IgD-negative memory B cell (primary cell): ENCODE measurements around the gene ZP2. TPM values are rescaled to one million over a fixed set of nuclear protein-coding genes. Genes with fewer than 3 reads are reported as not detected.
"Not testable (repeated sequence)": the region's sequence is repeated elsewhere in the genome, so short reads cannot be mapped to it uniquely, and the experiment has no call there.

Experiments
- H3K27ac Mint-ChIP-seq, 3 donors: one replicate each; pipeline ENCODE4 v1.8.0; 2020 to 2022; ENCODE audit warnings: mild to moderate bottlenecking in 3 of 3, mixed read lengths in 3 of 3, moderate library complexity in 1 of 3
- H3K27me3 Mint-ChIP-seq: one replicate; pipeline ENCODE4 v1.8.0; 2021; ENCODE audit warnings: mixed read lengths
- H3K36me3 Mint-ChIP-seq: one replicate; pipeline ENCODE4 v1.8.0; 2020; ENCODE audit warnings: mild to moderate bottlenecking, mixed read lengths
- H3K4me1 Mint-ChIP-seq, 3 donors: one replicate each; pipeline ENCODE4 v1.8.0; 2020 to 2022; ENCODE audit warnings: mixed read lengths in 3 of 3, mild to moderate bottlenecking in 1 of 3
- H3K4me3 Mint-ChIP-seq, 4 donors: one replicate each; pipeline ENCODE4 v1.8.0; 2020 to 2022; ENCODE audit warnings: mild to moderate bottlenecking in 4 of 4, mixed read lengths in 4 of 4, moderate library complexity in 3 of 4
- H3K9me3 Mint-ChIP-seq, 3 donors: one replicate each; pipeline ENCODE4 v1.8.0; 2020 to 2021; ENCODE audit warnings: mixed read lengths in 3 of 3, mild to moderate bottlenecking in 1 of 3
- polyA plus RNA-seq: library from polyadenylated mRNA; unstranded; fragments of 300-500 nt; fragmentation: Illumina TruSeq; gene quantifications from one replicate; pipeline ENCODE4 v1.2.3, GENCODE V29; 2021

The ZP2 gene
- polyA plus RNA-seq, 1 donor from 2014 or later = not detected

GRCh38 chr16:21156011-21156410, 55.4 kb downstream of the ZP2 start:
- H3K9me3 Mint-ChIP-seq, H3K36me3 Mint-ChIP-seq, H3K27ac Mint-ChIP-seq, H3K27me3 Mint-ChIP-seq: not testable (repeated sequence)
- H3K4me1 Mint-ChIP-seq = peaks cover 5 to 18% (median 6%) of the 10 kb centered on the region in 3 donors
- H3K4me3 Mint-ChIP-seq = peak overlapping the region in 1 of 4 donors; percentile 20

DNA sequence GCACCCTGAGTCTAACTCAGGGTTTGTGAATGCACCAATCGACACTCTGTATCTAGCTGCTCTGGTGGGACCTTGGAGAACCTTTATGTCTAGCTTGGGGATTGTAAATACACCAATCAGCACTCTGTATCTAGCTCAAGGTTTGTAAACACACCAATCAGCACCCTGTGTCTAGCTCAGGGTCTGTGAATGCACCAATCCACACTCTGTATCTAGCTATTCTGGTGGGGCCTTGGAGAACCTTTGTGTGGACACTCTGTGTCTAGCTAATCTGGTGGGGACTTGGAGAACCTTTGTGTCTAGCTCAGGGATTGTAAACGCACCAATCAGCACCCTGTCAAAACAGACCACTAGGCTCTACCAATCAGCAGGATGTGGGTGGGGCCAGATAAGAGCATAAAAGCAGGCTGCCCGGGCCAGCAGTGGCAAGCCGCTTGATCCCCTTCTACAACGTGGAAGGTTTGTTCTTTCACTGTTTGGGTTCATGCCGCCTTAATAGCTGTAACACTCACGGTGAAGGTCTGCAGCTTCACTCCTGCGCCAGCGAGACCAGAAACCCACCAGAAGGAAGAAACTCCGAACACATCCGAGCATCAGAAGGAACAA, 58.1 kb downstream of the ZP2 start:
- H3K27me3 Mint-ChIP-seq, H3K36me3 Mint-ChIP-seq, H3K4me1 Mint-ChIP-seq, H3K9me3 Mint-ChIP-seq, H3K4me3 Mint-ChIP-seq, H3K27ac Mint-ChIP-seq: not testable (repeated sequence)

- H3K4me3 Mint-ChIP-seq, H3K36me3 Mint-ChIP-seq, H3K27ac Mint-ChIP-seq, H3K27me3 Mint-ChIP-seq, H3K4me1 Mint-ChIP-seq, H3K9me3 Mint-ChIP-seq: not testable (repeated sequence)
Measured at GRCh38 chr16:21152160-21153030, 59.0 kb downstream of the ZP2 start.

DNA sequence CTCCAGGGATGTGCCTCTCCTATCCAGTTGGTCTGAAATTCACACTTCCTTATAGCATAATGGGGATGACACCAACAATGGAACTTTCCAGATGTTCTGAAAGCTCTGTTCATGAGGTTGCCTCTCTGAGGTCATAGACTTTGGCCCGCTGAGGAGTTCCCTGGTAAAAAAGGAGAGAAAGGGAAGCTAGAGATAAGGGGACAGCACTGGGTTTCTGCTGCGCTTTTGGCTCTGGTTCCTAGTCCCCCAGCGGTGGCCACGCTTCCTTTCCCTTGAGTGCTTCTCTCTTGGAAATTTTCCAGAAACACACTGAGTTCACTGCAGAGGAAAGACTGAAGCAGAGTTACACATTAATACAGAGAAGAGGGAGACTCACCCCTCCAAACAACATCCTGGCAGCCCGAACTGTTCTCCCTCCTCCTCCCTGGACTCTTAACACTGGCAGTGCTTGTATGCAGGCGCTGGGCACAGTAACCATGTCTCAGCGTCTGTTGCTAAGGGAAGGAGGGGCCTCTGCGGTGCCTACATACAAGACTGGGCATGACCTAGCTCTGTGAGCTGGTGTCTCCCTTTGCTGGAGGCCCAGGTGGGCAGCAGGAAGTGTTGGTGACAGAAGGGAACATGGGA, 60.9 kb downstream of the ZP2 start, which contains the start of gene DNAH3:
Gene DNAH3, minus strand, starts transcription at position 472 of the 627 bp plus-strand sequence. CDS start 527 bp downstream, outside the sequence.
- H3K27ac Mint-ChIP-seq = no peak within 1 kb of the TSS
- H3K36me3 Mint-ChIP-seq = no peaks in the 10 kb centered on the region
- no peaks in the 10 kb centered on the region for H3K27me3 Mint-ChIP-seq
- H3K9me3 Mint-ChIP-seq = no peaks in the 10 kb centered on the region
- H3K4me1 Mint-ChIP-seq = peaks cover 0 to 2% (median 0%) of the 10 kb centered on the region in 3 donors
- no peak within 1 kb of the TSS for H3K4me3 Mint-ChIP-seq

Other genes starting within 250 kb of the ZP2 start
- not detected for gene DNAH3, start 60.7 kb downstream of the ZP2 start, polyA plus RNA-seq
- 29.7 TPM for gene LDAF1, start 52.9 kb downstream of the ZP2 start, polyA plus RNA-seq
- not detected for gene ANKS4B, start 22.1 kb upstream of the ZP2 start, polyA plus RNA-seq
- not detected for gene CRYM, start 66.7 kb upstream of the ZP2 start, polyA plus RNA-seq